Measurements from ENCODE around the gene PMS1.
"Not testable (repeated sequence)": the region's sequence is repeated elsewhere in the genome, so short reads cannot be mapped to it uniquely, and the experiment has no call there.

The PMS1 gene

GRCh38 chr2:189818249-189819038 lies 34.2 kb downstream of the PMS1 start:
- no peak for DNase-seq

DNA sequence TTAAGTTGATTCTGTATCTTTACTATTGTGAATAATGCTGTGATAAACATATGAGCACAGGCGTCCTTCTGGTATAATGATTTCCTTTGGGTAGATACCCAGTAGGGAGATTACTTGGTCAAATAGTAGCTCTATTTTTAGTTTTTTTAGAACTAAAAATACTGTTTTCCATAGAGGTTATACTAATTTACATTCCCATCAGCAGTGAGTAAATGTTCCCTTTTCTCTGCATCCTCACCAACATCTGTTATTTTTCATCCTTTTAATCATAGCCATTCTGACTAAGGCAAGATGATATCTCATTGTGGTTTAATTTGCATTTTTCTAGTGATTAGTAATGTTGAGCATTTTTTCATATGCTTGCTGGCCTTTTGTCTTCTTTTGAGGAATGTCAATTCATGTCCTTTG lies 35.1 kb downstream of the PMS1 start:
- DNase-seq, result no peak

- DNase-seq, result no peak
Observed at GRCh38 chr2:189821953-189822748, 37.9 kb downstream of the PMS1 start.

- no peak for DNase-seq
Observed at GRCh38 chr2:189824694-189825396, 40.6 kb downstream of the PMS1 start.

DNA sequence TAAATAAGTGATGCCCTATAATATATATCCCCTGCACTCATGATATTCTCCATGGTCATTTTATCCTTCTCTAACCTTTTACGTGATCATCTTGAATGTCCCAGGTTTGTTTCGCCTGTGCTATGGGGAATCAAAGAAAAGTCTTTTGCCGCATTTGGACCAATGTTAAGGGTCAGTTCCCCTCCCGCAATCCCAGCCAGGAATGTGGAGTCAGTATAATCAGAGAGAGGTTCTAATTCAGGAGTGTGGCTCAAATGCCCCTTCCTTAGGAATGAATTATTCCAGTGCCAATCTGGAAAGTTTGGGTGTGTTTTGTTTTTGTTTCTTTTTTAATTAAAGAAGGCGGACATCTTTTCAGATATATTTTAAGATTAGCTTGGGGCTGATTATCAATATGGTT lies 41.8 kb downstream of the PMS1 start:
- no peak for DNase-seq

- DNase-seq, result no peak
Observed at GRCh38 chr2:189829102-189829833, 45.0 kb downstream of the PMS1 start.

- DNase-seq, result no peak
Observed at GRCh38 chr2:189830510-189830909, 46.3 kb downstream of the PMS1 start.

- no peak for DNase-seq
Observed at GRCh38 chr2:189834059-189834458, 49.8 kb downstream of the PMS1 start.

- DNase-seq, result not testable (repeated sequence)
Observed at GRCh38 chr2:189834642-189835041, 50.4 kb downstream of the PMS1 start.

DNA sequence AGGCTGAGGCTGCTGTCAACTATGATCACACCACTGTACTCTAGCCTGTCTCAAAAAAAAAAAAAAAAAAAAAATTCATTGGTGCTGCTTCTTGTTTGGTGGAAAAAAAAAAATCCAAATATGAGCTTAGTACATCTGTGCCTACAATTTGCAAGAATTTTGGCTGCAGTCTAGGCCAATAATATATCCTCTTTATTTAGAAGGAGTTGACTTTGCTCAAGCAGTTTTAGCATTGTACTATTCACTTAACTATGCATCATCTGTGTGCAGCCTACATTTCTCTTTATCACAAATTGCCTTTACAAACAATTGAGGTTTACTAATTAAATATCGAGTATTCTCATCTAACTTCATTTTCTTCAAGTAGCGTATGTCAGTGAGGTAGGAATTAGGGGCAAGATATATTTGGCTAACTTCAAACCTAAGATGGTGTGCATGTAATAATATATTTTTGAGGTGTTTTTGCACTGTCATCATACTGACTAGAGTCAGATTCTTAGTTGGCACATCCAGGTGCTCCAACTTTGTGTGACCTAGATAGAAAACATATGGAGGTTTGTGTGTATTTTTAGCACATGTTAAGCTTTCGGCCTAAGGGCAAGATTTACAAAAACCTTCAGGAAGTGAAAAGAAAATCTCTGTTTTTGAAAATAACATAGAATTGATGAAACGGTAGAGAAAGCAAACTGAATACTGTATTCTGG lies 51.8 kb downstream of the PMS1 start:
- no peak for DNase-seq

DNA sequence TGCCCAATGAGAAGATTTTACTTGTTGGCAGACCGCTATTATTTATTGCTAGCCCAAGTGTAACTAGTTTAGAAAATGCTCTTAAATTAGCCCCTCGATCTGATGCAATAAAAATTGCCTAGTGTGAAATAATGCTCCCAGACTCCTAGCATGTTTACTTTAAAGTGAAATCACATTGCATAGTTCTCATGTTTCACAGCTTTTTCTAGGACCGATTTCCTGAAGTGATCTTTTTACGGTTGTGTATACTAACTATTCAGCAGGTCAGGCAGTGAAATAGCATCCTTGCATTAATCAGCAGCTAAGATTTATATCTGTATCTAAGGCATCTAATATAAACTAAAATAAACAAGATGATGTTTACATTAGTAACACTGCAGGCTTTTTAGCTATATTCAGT lies 52.4 kb downstream of the PMS1 start:
- DNase-seq, result no peak

- no peak for DNase-seq
Observed at GRCh38 chr2:189837326-189837725, 53.1 kb downstream of the PMS1 start.

GRCh38 chr2:189841019-189841418 lies 56.8 kb downstream of the PMS1 start:
- DNase-seq, result no peak

DNA sequence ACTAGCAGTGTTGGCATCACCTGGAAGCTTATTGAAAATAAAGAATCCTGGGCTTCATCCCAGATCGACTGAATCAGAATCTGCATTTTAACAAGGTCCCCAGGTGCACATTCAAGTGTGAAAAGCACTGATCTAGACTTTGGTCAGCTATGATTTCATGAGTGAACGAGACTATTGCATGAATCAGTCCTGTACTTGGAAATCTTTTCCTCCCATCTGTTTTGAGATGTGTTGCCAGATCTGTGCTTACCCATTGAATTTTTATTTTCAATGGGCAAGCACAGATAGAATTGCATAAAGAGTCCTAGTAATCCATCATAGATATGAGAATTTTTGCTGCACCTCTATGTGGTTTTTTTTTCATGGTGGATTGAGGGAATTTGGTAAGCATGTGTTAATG lies 64.0 kb downstream of the PMS1 start:
- DNase-seq, result no peak

DNA sequence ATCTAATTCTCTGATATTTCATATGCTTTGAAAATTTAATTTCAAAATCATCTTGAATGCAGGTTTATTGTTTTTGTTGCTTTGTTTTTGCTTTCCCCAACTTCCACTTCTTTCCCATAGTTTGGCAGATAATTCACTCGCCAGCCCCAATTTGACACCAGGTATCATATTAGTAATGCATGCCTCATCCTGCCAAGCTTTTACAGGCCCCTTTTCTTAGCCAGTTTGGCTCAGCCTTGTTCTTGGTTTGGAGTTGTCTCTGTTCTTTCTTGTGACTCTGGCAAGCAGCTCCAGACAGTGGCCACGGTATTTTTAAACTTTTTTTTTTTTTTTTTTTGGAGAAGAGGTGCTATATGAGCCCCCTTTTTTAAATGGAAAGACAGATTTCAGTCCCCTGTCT lies 65.3 kb downstream of the PMS1 start:
- no peak for DNase-seq

- no peak for DNase-seq
Observed at GRCh38 chr2:189851174-189851826, 67.0 kb downstream of the PMS1 start.

GRCh38 chr2:189854187-189854586 lies 69.9 kb downstream of the PMS1 start:
- no peak for DNase-seq

DNA sequence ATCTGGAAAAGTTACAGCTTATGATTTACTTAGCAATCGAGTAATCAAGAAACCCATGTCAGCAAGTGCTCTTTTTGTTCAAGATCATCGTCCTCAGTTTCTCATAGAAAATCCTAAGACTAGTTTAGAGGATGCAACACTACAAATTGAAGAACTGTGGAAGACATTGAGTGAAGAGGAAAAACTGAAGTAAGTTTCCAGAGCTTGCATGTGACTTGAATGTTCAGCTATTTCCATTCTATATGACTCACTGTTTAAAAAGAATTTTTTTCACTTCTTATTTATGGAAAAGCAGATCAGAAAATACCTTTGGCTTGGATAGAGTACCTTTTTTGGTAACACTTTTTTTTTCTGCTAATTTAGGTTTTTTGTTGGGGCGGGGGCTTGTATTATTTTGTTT lies 70.7 kb downstream of the PMS1 start:
- no peak for DNase-seq

DNA sequence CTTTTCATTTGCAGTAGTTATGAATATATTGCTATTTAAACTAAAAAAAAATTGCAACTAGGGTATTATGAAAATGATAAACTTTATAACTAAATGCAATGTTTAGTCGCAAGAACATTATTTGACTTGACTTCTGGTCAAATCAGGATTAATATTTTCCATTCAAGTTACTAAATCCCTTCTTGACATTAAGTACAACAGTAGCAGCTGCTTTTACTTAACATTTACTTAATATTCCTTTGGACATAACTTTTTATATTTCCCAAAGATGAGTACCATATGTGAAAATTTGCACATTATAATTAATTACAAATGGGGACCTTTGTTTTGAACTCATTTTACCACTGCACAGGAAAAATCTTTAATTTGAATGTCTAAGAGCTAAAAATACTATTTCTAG lies 74.0 kb downstream of the PMS1 start:
- DNase-seq, result no peak

DNA sequence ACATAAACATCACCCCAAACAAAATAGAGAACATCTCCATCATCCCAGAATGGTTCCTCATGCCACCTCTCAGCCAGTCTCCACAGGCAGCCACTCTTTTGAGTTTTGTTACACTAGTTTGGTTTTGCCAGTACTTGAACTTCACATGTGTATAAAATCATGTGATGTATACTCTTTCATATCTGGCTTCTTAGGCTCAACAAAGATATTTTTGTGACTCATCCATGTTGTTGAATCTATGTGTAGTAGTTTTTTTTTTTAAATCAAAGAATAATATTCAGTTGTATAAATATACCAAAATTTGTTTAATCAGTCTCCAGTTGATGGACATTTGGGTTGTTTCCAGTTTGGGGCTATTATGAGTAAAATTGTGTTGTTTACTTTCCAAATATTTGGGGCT lies 75.9 kb downstream of the PMS1 start:
- DNase-seq, result no peak

GRCh38 chr2:189862751-189863150 lies 78.5 kb downstream of the PMS1 start:
- DNase-seq, result no peak

- no peak for DNase-seq
Observed at GRCh38 chr2:189865826-189866225, 81.6 kb downstream of the PMS1 start.
